Suprapubic skin (tissue), 4 donors: Measurements from ENCODE around the gene KCNT2. TPM values are rescaled to one million over a fixed set of nuclear protein-coding genes. Genes with fewer than 3 reads are reported as not detected.

Experiments
- DNase-seq, 2 donors: peaks; one replicate each; pipeline ENCODE4 v3.0.0-alpha.2; 2019; ENCODE audit warnings: low spot score in 2 of 2
- H3K27ac ChIP-seq: fragments of 200-600 bp; sonication (generic); one replicate; pipeline ENCODE4 v1.5.1; 2019
- H3K27me3 ChIP-seq: fragments of 200-600 bp; sonication (generic); one replicate; pipeline ENCODE4 v1.5.1; 2019
- H3K36me3 ChIP-seq: fragments of 200-600 bp; sonication (generic); one replicate; pipeline ENCODE4 v1.5.1; 2019
- H3K4me1 ChIP-seq: fragments of 200-600 bp; sonication (generic); one replicate; pipeline ENCODE4 v1.5.1; 2019
- H3K4me3 ChIP-seq: fragments of 200-600 bp; sonication (generic); one replicate; pipeline ENCODE4 v1.5.1; 2019; ENCODE audit warnings: mild to moderate bottlenecking
- H3K9me3 ChIP-seq: fragments of 200-600 bp; sonication (generic); one replicate; pipeline ENCODE4 v1.5.1; 2019
- CTCF ChIP-seq, 2 donors: fragments of 200-600 bp in 1 of 2; fragments of 450-650 bp in 1 of 2; sonication (generic) in 1 of 2; IDR thresholded peaks; one replicate each; pipeline ENCODE4 v1.5.1; 2016 to 2019; ENCODE audit warnings: antibody characterized with exemption in 2 of 2, mild to moderate bottlenecking in 1 of 2, moderate library complexity in 1 of 2
- EP300 ChIP-seq: sonication (generic); formaldehyde crosslinking; IDR thresholded peaks from one replicate; pipeline ENCODE4 v1.6.1; 2017; ENCODE audit warnings: antibody characterized with exemption
- POLR2A ChIP-seq, 2 donors: fragments of 450-650 bp; IDR thresholded peaks; one replicate each; pipeline ENCODE4 v1.6.1; 2017; ENCODE audit warnings: antibody characterized with exemption in 2 of 2, mild to moderate bottlenecking in 2 of 2, moderate library complexity in 2 of 2
- POLR2AphosphoS5 ChIP-seq, 3 donors: sonication (generic); formaldehyde crosslinking; IDR thresholded peaks; one replicate each; pipeline ENCODE4 v1.6.1; 2017; ENCODE audit warnings: antibody characterized with exemption in 3 of 3
- WGBS: methylation state at CpG from one replicate; pipeline ENCODE4 v1.1.5; 2018; 5-methylcytosine and 5-hydroxymethylcytosine counted together
- total RNA-seq, 4 donors: library from RNA; depleted of rRNA; stranded (reverse); fragments of >200 nt; gene quantifications; one replicate each; pipeline ENCODE4 v1.1.0, GENCODE V29; 2016

The KCNT2 gene
- total RNA-seq, 4 donors from 2014 or later: 0.34 to 2.5 (median 0.34) TPM

GRCh38 chr1:196550731-196551130, 57.5 kb downstream of the KCNT2 start:
- no peak for DNase-seq
- TF ChIP-seq EP300 (no peak), POLR2AphosphoS5 (IDR thresholded peaks at IDR 0.05) (no peak), POLR2A (IDR thresholded peaks at IDR 0.05) (no peak), CTCF (IDR thresholded peaks at IDR 0.05) (no peak)
- no peaks in the 10 kb centered on the region for H3K36me3 ChIP-seq
- H3K27ac ChIP-seq: no peak overlapping the region
- H3K4me3 ChIP-seq: no peak overlapping the region
- H3K4me1 ChIP-seq: no peaks in the 10 kb centered on the region
- H3K9me3 ChIP-seq: no peaks in the 10 kb centered on the region
- no peaks in the 10 kb centered on the region for H3K27me3 ChIP-seq

- Histone ChIP-seq H3K27ac (no peak overlapping the region), H3K9me3 (no peaks in the 10 kb centered on the region), H3K36me3 (no peaks in the 10 kb centered on the region), H3K27me3 (no peaks in the 10 kb centered on the region), H3K4me3 (no peak overlapping the region), H3K4me1 (no peaks in the 10 kb centered on the region)
- no peak for DNase-seq
- no peak for TF ChIP-seq CTCF (IDR thresholded peaks at IDR 0.05)
- TF ChIP-seq POLR2A (IDR thresholded peaks at IDR 0.05): no peak
- TF ChIP-seq EP300: no peak
- TF ChIP-seq POLR2AphosphoS5 (IDR thresholded peaks at IDR 0.05): no peak
- 72% methylated on average over 3 of the region's 3 CpGs for WGBS
Measured at GRCh38 chr1:196546272-196547111, 61.7 kb downstream of the KCNT2 start.

- no peaks in the 10 kb centered on the region for H3K4me1 ChIP-seq
- no peak overlapping the region for H3K4me3 ChIP-seq
- TF ChIP-seq EP300 (no peak), POLR2AphosphoS5 (IDR thresholded peaks at IDR 0.05) (no peak), POLR2A (IDR thresholded peaks at IDR 0.05) (no peak)
- H3K9me3 ChIP-seq: no peaks in the 10 kb centered on the region
- no peaks in the 10 kb centered on the region for H3K36me3 ChIP-seq
- H3K27me3 ChIP-seq: no peaks in the 10 kb centered on the region
- H3K27ac ChIP-seq: no peak overlapping the region
- 88% methylated on average over 1 of the region's 1 CpG for WGBS
- DNase-seq: no peak
Measured at GRCh38 chr1:196545222-196545621, 63.0 kb downstream of the KCNT2 start.

- Histone ChIP-seq H3K9me3 (no peaks in the 10 kb centered on the region), H3K4me3 (no peak overlapping the region), H3K4me1 (no peaks in the 10 kb centered on the region), H3K27me3 (no peaks in the 10 kb centered on the region), H3K27ac (no peak overlapping the region), H3K36me3 (no peaks in the 10 kb centered on the region)
- TF ChIP-seq POLR2A (IDR thresholded peaks at IDR 0.05): no peak
- no peak for TF ChIP-seq EP300
- no peak for TF ChIP-seq CTCF (IDR thresholded peaks at IDR 0.05)
- no peak for TF ChIP-seq POLR2AphosphoS5 (IDR thresholded peaks at IDR 0.05)
- WGBS: 46% methylated on average over 1 of the region's 1 CpG
- DNase-seq: no peak
Measured at GRCh38 chr1:196544617-196545016, 63.6 kb downstream of the KCNT2 start.

GRCh38 chr1:196543833-196544232, 64.4 kb downstream of the KCNT2 start:
- no peaks in the 10 kb centered on the region for H3K4me1 ChIP-seq
- no peaks in the 10 kb centered on the region for H3K9me3 ChIP-seq
- H3K36me3 ChIP-seq: no peaks in the 10 kb centered on the region
- TF ChIP-seq POLR2AphosphoS5 (IDR thresholded peaks at IDR 0.05) (no peak), CTCF (IDR thresholded peaks at IDR 0.05) (no peak), POLR2A (IDR thresholded peaks at IDR 0.05) (no peak), EP300 (no peak)
- no peak overlapping the region for H3K4me3 ChIP-seq
- no peaks in the 10 kb centered on the region for H3K27me3 ChIP-seq
- 79% methylated on average over 3 of the region's 3 CpGs for WGBS
- H3K27ac ChIP-seq: no peak overlapping the region
- DNase-seq: no peak
